ENCODE results near the gene MRPL32.

Gene MRPL32

GRCh38 chr7:42964849-42965805 is 33.0 kb downstream of the MRPL32 start:
- Histone ChIP-seq H3K9ac (ENCODE audit: low read depth, low read length) (no peak overlapping the region), H3K36me3 (ENCODE audit: insufficient read depth, low read length) (no peaks in the 10 kb centered on the region)

DNA sequence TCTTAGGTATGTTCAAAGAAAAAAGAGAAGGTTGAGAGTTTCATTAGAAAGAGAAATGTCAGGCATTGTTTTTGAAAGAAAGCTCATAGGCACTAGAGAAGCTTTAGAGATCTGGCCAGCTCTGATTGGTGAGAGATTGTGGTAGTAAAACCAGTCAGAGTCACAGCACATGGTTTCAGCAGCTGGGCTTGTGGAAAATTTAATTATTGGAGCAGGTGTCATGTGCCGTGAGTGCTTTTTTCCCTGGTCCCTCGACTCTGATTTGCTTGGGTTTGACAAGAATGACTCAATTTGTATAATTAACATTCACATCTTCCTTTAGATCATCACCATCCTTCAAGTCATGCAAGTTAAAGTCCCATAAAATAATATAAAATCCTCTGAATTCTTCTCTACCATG is 35.2 kb downstream of the MRPL32 start:
- Histone ChIP-seq H3K9me3 (ENCODE audit: control insufficient read depth, insufficient read depth, low read length) (no peaks in the 10 kb centered on the region), H3K9ac (ENCODE audit: low read depth, low read length) (no peak overlapping the region), H3K36me3 (ENCODE audit: insufficient read depth, low read length) (no peaks in the 10 kb centered on the region), H3K4me1 (ENCODE audit: insufficient read depth, low read length) (peaks cover 7% of the 10 kb centered on the region)

More at GRCh38 chr7:42964849-42965805, 33.0 kb downstream of the MRPL32 start:
- peaks cover 2% of the 10 kb centered on the region; the same call in 1 of the 2 replicates for H3K9me3 ChIP-seq (ENCODE audit: control insufficient read depth, insufficient read depth, low read length)
- peaks cover 7% of the 10 kb centered on the region for H3K4me1 ChIP-seq (ENCODE audit: insufficient read depth, low read length)

GRCh38 chr7:42972699-42973500 is 40.7 kb downstream of the MRPL32 start:
- H3K9me3 ChIP-seq (ENCODE audit: control insufficient read depth, insufficient read depth, low read length), result peaks cover 3% of the 10 kb centered on the region; the same call in 1 of the 2 replicates
- no peak overlapping the region for H3K9ac ChIP-seq (ENCODE audit: low read depth, low read length)
- H3K36me3 ChIP-seq (ENCODE audit: insufficient read depth, low read length), result no peaks in the 10 kb centered on the region
- H3K4me1 ChIP-seq (ENCODE audit: insufficient read depth, low read length), result no peaks in the 10 kb centered on the region

DNA sequence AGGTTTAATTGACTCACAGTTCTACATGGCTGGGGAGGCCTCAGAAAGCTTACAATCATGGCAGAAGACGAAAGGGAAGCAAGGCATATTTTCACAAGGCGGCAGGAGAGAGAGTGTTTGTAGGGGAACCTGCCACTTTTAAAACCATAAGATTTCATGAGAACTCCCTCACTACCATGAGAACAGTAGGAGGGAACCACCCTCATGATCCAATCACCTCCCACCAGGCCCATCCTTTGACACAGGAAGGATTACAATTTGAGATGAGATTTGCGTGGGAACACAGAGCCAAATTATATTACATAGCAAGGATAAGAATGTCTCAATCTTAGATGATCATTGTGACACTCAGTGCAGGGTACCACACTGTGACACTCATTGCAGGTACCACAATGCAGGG is 44.2 kb downstream of the MRPL32 start:
- Histone ChIP-seq H3K4me1 (ENCODE audit: insufficient read depth, low read length) (no peaks in the 10 kb centered on the region), H3K36me3 (ENCODE audit: insufficient read depth, low read length) (no peaks in the 10 kb centered on the region), H3K9me3 (ENCODE audit: control insufficient read depth, insufficient read depth, low read length) (peaks cover 3% of the 10 kb centered on the region; the same call in 1 of the 2 replicates), H3K9ac (ENCODE audit: low read depth, low read length) (no peak overlapping the region)

DNA sequence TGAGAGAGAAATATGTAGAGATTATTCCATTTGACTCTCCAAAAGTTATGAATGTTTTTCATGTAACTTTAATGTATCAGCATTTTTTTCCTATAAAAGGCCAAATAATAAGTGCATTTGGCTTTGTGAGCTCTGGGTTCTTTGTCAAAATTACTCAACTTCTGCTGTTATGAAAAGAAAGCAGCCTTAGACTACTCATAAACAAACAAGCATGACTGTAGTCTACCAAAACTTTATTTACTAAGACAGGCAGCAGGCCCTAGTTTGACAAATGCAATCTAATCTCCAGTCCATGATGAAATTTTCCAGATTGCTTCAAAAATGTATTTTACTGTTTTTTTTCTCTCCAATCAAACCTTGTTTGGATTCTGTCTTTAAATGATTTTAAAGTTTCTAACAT is 46.3 kb downstream of the MRPL32 start:
- no peaks in the 10 kb centered on the region for H3K4me1 ChIP-seq (ENCODE audit: insufficient read depth, low read length)
- no peaks in the 10 kb centered on the region for H3K36me3 ChIP-seq (ENCODE audit: insufficient read depth, low read length)
- H3K9me3 ChIP-seq (ENCODE audit: control insufficient read depth, insufficient read depth, low read length), result no peaks in the 10 kb centered on the region
- no peak overlapping the region for H3K9ac ChIP-seq (ENCODE audit: low read depth, low read length)

DNA sequence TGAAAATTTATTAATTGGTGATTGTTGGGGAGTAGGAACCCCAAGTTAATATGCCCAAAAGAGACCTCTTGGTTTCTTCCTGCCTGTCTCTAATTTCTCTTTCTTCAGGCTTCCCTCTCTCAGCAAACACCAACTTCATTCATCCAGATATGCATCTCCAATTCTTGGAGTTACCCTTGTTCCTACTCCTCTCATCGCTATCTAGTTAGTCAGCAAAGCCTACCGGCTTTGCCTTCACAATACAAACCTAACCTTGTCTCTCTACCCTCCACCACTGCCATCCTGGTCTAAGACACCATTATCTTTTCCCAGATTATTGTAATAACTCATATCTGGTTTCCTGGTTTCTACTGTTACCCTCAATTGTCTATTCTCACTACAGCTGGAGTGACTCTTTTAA is 47.9 kb downstream of the MRPL32 start:
- Histone ChIP-seq H3K9ac (ENCODE audit: low read depth, low read length) (no peak overlapping the region), H3K4me1 (ENCODE audit: insufficient read depth, low read length) (no peaks in the 10 kb centered on the region), H3K36me3 (ENCODE audit: insufficient read depth, low read length) (no peaks in the 10 kb centered on the region), H3K9me3 (ENCODE audit: control insufficient read depth, insufficient read depth, low read length) (no peaks in the 10 kb centered on the region; the same call in 1 of the 2 replicates)

GRCh38 chr7:42980514-42980913 is 48.3 kb downstream of the MRPL32 start:
- H3K36me3 ChIP-seq (ENCODE audit: insufficient read depth, low read length), result no peaks in the 10 kb centered on the region
- H3K9ac ChIP-seq (ENCODE audit: low read depth, low read length), result no peak overlapping the region
- no peaks in the 10 kb centered on the region; the same call in 1 of the 2 replicates for H3K9me3 ChIP-seq (ENCODE audit: control insufficient read depth, insufficient read depth, low read length)
- H3K4me1 ChIP-seq (ENCODE audit: insufficient read depth, low read length), result no peaks in the 10 kb centered on the region

GRCh38 chr7:42981601-42982000 is 49.4 kb downstream of the MRPL32 start:
- Histone ChIP-seq H3K36me3 (ENCODE audit: insufficient read depth, low read length) (no peaks in the 10 kb centered on the region), H3K9me3 (ENCODE audit: control insufficient read depth, insufficient read depth, low read length) (no peaks in the 10 kb centered on the region; the same call in 1 of the 2 replicates), H3K9ac (ENCODE audit: low read depth, low read length) (no peak overlapping the region), H3K4me1 (ENCODE audit: insufficient read depth, low read length) (no peaks in the 10 kb centered on the region)

- no peaks in the 10 kb centered on the region for H3K36me3 ChIP-seq (ENCODE audit: insufficient read depth, low read length)
These were observed 50.5 kb downstream of the MRPL32 start for GRCh38 chr7:42982604-42983115.

DNA sequence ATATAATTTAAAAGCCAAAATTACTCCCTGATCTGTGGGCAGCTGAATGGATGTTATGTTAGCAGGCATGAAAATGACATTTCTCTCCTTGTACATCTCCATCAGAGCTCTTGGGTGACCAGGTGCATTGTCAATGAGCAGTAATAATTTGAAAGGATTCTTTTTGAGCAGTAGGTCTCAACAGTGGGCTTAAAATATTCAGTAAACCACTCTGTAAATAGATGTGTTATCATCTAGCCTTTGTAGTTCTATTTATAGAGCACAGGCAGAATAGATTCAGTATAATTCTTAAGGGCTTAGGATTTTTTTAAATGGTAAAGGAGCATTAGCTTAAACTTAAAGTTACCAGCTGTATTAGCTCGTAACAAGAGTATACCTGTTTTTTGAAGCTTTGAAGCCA is 52.0 kb downstream of the MRPL32 start:
- no peaks in the 10 kb centered on the region; the same call in 1 of the 2 replicates for H3K9me3 ChIP-seq (ENCODE audit: control insufficient read depth, insufficient read depth, low read length)
- no peaks in the 10 kb centered on the region for H3K36me3 ChIP-seq (ENCODE audit: insufficient read depth, low read length)
- H3K4me1 ChIP-seq (ENCODE audit: insufficient read depth, low read length), result no peaks in the 10 kb centered on the region; the same call in 1 of the 2 replicates
- H3K9ac ChIP-seq (ENCODE audit: low read depth, low read length), result no peak overlapping the region

More at GRCh38 chr7:42982604-42983115, 50.5 kb downstream of the MRPL32 start:
- Histone ChIP-seq H3K9me3 (ENCODE audit: control insufficient read depth, insufficient read depth, low read length) (no peaks in the 10 kb centered on the region; the same call in 1 of the 2 replicates), H3K9ac (ENCODE audit: low read depth, low read length) (no peak overlapping the region), H3K4me1 (ENCODE audit: insufficient read depth, low read length) (no peaks in the 10 kb centered on the region)

- H3K36me3 ChIP-seq (ENCODE audit: insufficient read depth, low read length), result no peaks in the 10 kb centered on the region
- H3K9ac ChIP-seq (ENCODE audit: low read depth, low read length), result no peak overlapping the region
- H3K9me3 ChIP-seq (ENCODE audit: control insufficient read depth, insufficient read depth, low read length), result no peaks in the 10 kb centered on the region; the same call in 1 of the 2 replicates
- no peaks in the 10 kb centered on the region; the same call in 1 of the 2 replicates for H3K4me1 ChIP-seq (ENCODE audit: insufficient read depth, low read length)
These were observed 54.0 kb downstream of the MRPL32 start for GRCh38 chr7:42986213-42986612.

DNA sequence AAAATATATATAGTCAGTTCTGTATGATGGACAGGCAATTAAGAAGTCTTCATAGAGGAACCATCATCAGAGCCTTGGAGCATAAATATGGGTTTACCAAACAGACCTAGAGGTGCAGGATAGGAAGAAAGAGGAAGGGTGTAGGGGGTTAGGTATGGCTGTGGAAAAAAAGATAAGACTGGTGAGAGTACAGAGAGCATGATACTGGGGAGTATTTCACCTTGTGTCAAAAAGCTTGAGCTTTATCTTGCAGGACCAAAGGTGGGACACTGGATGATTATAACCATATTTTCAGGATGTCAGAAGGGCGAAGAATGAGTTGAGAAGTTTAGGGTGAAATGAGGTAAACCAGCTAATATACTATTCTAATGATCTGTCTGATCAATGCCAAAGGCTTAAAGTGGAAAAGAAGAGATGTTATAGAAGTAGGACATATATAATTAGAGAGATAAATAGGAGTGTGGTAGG is 54.6 kb downstream of the MRPL32 start:
- no peaks in the 10 kb centered on the region; the same call in 1 of the 2 replicates for H3K9me3 ChIP-seq (ENCODE audit: control insufficient read depth, insufficient read depth, low read length)
- H3K36me3 ChIP-seq (ENCODE audit: insufficient read depth, low read length), result no peaks in the 10 kb centered on the region
- H3K9ac ChIP-seq (ENCODE audit: low read depth, low read length), result no peak overlapping the region
- no peaks in the 10 kb centered on the region; the same call in 1 of the 2 replicates for H3K4me1 ChIP-seq (ENCODE audit: insufficient read depth, low read length)
